ENCODE results near the gene CDC14A. TPM values are rescaled to one million over a fixed set of nuclear protein-coding genes. Genes with fewer than 3 reads are reported as not detected.

Gene CDC14A
- total RNA-seq, 2 donors from 2014 or later: 7.3 to 16.5 TPM

DNA sequence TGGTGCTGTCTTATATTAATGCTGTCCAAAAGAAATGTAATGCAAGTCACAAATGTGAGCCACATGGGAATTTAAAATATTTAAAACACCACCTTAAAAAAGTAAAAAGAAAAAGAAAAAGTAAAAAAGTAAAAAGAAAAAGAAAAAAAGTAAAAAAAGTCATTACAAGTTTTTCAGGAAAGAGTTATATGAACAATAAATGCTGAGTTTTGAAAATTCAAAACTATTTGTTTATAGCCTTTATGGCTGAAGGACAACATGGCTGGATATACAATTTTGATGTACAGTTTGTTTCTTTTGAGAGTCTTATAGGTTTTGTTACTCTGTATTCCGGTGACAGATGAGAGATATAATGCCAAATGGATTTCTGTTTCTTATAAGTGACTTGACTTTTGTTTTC, 214.8 kb downstream of the CDC14A start:
- no peaks in the 10 kb centered on the region for H3K36me3 ChIP-seq (replicated peaks in 1 of 2; ENCODE audit: insufficient read depth in 1 of 2, low read depth in 2 of 2)
- H3K9me3 ChIP-seq: no peaks in the 10 kb centered on the region
- no peak overlapping the region for H3K4me3 ChIP-seq
- ATAC-seq (no peak), DNase-seq (no peak)
- 0 to 3% methylated on average over 1 of the region's 1 CpG for WGBS, 2 donors
- no peak overlapping the region for H3K27ac ChIP-seq
- no peaks in the 10 kb centered on the region for H3K4me1 ChIP-seq
- TF ChIP-seq, protein P1, sequence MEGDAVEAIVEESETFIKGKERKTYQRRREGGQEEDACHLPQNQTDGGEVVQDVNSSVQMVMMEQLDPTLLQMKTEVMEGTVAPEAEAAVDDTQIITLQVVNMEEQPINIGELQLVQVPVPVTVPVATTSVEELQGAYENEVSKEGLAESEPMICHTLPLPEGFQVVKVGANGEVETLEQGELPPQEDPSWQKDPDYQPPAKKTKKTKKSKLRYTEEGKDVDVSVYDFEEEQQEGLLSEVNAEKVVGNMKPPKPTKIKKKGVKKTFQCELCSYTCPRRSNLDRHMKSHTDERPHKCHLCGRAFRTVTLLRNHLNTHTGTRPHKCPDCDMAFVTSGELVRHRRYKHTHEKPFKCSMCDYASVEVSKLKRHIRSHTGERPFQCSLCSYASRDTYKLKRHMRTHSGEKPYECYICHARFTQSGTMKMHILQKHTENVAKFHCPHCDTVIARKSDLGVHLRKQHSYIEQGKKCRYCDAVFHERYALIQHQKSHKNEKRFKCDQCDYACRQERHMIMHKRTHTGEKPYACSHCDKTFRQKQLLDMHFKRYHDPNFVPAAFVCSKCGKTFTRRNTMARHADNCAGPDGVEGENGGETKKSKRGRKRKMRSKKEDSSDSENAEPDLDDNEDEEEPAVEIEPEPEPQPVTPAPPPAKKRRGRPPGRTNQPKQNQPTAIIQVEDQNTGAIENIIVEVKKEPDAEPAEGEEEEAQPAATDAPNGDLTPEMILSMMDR (IDR thresholded peaks at IDR 0.05): no peak
- no peak for TF ChIP-seq POLR2A (IDR thresholded peaks at IDR 0.05)
- no peaks in the 10 kb centered on the region for H3K27me3 ChIP-seq
- intact Hi-C loops (cut with DNase I): no loop called here

Other genes starting within 250 kb of the CDC14A start
- gene SASS6, start 219.6 kb upstream of the CDC14A start, total RNA-seq: 1 to 10 TPM; 1.6 to 2.1 TPM
- 10 to 100 TPM; 33.7 to 33.9 TPM for gene TRMT13, start 219.3 kb upstream of the CDC14A start, total RNA-seq
- gene LRRC39, start 174.2 kb upstream of the CDC14A start, total RNA-seq: 1 to 10 TPM in 1 of 2 donors, not detected in 1; 1.8 TPM
- 1 to 10 TPM; 5.2 to 6.3 TPM for gene DBT, start 102.7 kb upstream of the CDC14A start, total RNA-seq
- gene RTCA, start 86.3 kb upstream of the CDC14A start, total RNA-seq: 10 to 100 TPM; 10.2 to 18.7 TPM
- gene GPR88, start 185.6 kb downstream of the CDC14A start, total RNA-seq: under 1 TPM in 1 of 2 donors, not detected in 1; 0.26 TPM

Data from body of pancreas (tissue), 4 donors.